ENCODE measurements around the gene CACNA1H. TPM values are rescaled to one million over a fixed set of nuclear protein-coding genes. Genes with fewer than 3 reads are reported as not detected.
"Not testable (repeated sequence)": the region's sequence is repeated elsewhere in the genome, so short reads cannot be mapped to it uniquely, and the experiment has no call there.

CACNA1H gene
- total RNA-seq, 4 donors from 2014 or later = 1.8 to 13.6 (median 10.2) TPM

DNA sequence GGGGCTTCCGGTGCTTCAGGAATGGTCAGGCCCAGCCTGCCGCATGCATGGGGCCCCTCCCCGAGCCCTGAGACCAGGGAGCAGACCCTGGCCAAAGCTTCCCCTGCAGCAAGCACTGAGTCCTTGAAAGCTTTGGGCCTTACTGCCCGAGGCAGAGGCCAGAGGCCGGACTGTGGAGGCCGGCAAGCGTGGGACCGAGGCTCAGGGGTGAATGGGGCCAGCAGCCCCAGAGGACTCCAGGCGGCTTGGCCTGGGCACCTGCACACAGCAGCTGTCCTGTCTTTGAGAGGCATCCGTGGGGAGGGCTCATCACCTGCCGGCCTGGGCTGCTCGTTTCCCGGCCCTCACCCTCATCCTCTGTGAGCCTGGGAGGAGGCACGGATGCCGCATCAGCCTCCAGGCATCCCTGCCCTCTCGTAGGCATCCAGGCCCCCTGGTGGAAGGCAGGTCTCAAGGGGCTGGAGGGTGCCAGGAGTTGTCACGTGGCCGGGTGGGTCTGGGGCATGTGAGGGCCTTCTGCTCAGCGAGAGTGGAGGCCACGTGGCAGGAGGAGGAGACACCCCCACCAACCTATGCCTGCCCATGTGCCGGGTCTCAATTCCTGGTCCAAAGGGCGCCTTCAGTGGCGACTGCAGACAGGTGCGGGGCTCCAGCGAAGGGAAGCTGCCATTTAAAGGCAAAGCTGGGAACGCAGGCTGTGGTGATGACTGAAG is 31.4 kb downstream of the CACNA1H start:
- ATAC-seq (ENCODE audit: low FRiP score) = no peak
- DNase-seq (ENCODE audit: low spot score) = no peak
- TF ChIP-seq, protein P1, sequence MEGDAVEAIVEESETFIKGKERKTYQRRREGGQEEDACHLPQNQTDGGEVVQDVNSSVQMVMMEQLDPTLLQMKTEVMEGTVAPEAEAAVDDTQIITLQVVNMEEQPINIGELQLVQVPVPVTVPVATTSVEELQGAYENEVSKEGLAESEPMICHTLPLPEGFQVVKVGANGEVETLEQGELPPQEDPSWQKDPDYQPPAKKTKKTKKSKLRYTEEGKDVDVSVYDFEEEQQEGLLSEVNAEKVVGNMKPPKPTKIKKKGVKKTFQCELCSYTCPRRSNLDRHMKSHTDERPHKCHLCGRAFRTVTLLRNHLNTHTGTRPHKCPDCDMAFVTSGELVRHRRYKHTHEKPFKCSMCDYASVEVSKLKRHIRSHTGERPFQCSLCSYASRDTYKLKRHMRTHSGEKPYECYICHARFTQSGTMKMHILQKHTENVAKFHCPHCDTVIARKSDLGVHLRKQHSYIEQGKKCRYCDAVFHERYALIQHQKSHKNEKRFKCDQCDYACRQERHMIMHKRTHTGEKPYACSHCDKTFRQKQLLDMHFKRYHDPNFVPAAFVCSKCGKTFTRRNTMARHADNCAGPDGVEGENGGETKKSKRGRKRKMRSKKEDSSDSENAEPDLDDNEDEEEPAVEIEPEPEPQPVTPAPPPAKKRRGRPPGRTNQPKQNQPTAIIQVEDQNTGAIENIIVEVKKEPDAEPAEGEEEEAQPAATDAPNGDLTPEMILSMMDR (IDR thresholded peaks at IDR 0.05) = no peak

- TF ChIP-seq, protein P1 (IDR thresholded peaks at IDR 0.05) = no peak
- DNase-seq (ENCODE audit: low spot score) = no peak
- no peak for ATAC-seq (ENCODE audit: low FRiP score)
Observed at GRCh38 chr16:1184980-1185379, 32.1 kb downstream of the CACNA1H start.

- not testable (repeated sequence) for DNase-seq (ENCODE audit: low spot score); ATAC-seq (ENCODE audit: low FRiP score)
Observed at GRCh38 chr16:1185460-1186207, 32.7 kb downstream of the CACNA1H start.

GRCh38 chr16:1188432-1189189 is 35.7 kb downstream of the CACNA1H start:
- ATAC-seq (ENCODE audit: low FRiP score) (no peak), DNase-seq (ENCODE audit: low spot score) (no peak)
- TF ChIP-seq, protein P1 (IDR thresholded peaks at IDR 0.05) = no peak

GRCh38 chr16:1189455-1189854 is 36.5 kb downstream of the CACNA1H start:
- TF ChIP-seq, protein P1 (IDR thresholded peaks at IDR 0.05) = no peak
- ATAC-seq (ENCODE audit: low FRiP score) (no peak), DNase-seq (ENCODE audit: low spot score) (no peak)

DNA sequence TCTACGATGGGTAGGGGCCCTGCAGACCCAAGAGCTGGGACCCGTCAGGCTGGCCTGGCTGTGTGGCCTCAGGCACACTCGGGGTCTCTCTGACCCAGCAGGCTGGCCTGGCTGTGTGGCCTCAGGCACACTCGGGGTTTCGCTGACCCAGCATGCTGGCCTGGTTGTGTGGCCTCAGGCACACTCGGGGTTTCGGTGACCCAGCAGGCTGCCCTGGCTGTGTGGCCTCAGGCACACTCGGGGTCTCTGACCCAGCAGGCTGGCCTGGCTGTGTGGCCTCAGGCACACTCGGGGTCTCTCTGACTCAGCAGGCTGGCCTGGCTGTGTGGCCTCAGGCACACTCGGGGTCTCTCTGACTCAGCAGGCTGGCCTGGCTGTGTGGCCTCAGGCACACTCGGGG is 37.9 kb downstream of the CACNA1H start:
- not testable (repeated sequence) for ATAC-seq (ENCODE audit: low FRiP score); DNase-seq (ENCODE audit: low spot score)

GRCh38 chr16:1192384-1193073 is 39.6 kb downstream of the CACNA1H start:
- DNase-seq (ENCODE audit: low spot score) (no peak), ATAC-seq (ENCODE audit: low FRiP score) (no peak)
- TF ChIP-seq, protein P1 (IDR thresholded peaks at IDR 0.05) = no peak
